A549 (cell line): ENCODE data around the gene MYOM1. TPM values are rescaled to one million over a fixed set of nuclear protein-coding genes. Genes with fewer than 3 reads are reported as not detected.

Experiments used
- ATAC-seq, 2 experiments: fragments of 200-7000 bp in 1 of 2; fragments of >200 bp in 1 of 2; cut with Nextera tagmentation in 1 of 2; cut with Tn5 transposase in 1 of 2; 3 replicates each; pipeline versions ENCODE4 v1.8.0 to v1.9.1; 2018 to 2020; ENCODE audit warnings: mild to moderate bottlenecking in 1 of 2, moderate library complexity in 1 of 2
- CTCF ChIA-PET: fragments of 300-600 bp; sonication (Branson Sonifier 250); formaldehyde crosslinking; extraction: SDS; loops from one replicate; lab custom pipeline; 2021; ENCODE audit warnings: antibody characterized with exemption, inconsistent platforms; lab: Yijun Ruan, JAX
- POLR2A ChIA-PET: fragments of 350-600 bp; formaldehyde crosslinking; extraction: SDS; loops from one replicate; lab custom pipeline; 2021; ENCODE audit warnings: antibody characterized with exemption, inconsistent platforms; lab: Yijun Ruan, JAX
- DNase-seq, 2 experiments: peaks; one replicate each; pipeline versions ENCODE4 v3.0.0 to v3.0.0-alpha.2; 2011 to 2016; ENCODE audit warnings: low read depth in 1 of 2, low spot score in 1 of 2
- FAIRE-seq: peaks from 2 replicates; lab custom pipeline; 2011; peaks lifted over from hg19 to GRCh38; lab: Jason Lieb, UNC
- H3K27ac ChIP-seq, 2 experiments: fragments of >200 bp; sonication (Bioruptor Twin); formaldehyde crosslinking; 3 replicates each; pipeline ENCODE4 v1.5.1; 2016 to 2017
- H3K4me1 ChIP-seq: fragments of >200 bp; sonication (Bioruptor Twin); formaldehyde crosslinking; 3 replicates; pipeline ENCODE4 v1.6.1; 2016
- H3K4me2 ChIP-seq: fragments of >200 bp; sonication (Bioruptor Twin); formaldehyde crosslinking; 3 replicates; pipeline ENCODE4 v1.6.1; 2016
- H3K4me3 ChIP-seq: fragments of >200 bp; sonication (Bioruptor Twin); formaldehyde crosslinking; 3 replicates; pipeline ENCODE4 v1.5.1; 2016
- H3K9me3 ChIP-seq: fragments of >200 bp; sonication (Bioruptor Twin); formaldehyde crosslinking; 3 replicates; pipeline ENCODE4 v1.6.1; 2016
- CBX2 ChIP-seq: fragments of 200-600 bp; sonication (generic); IDR thresholded peaks from 2 replicates; pipeline ENCODE4 v1.6.1; 2016; ENCODE audit warnings: low read depth, mild to moderate bottlenecking, borderline replicate concordance
- CEBPB ChIP-seq, 2 experiments: fragments of >200 bp in 1 of 2; sonication (Bioruptor Twin) in 1 of 2; formaldehyde crosslinking in 1 of 2; IDR thresholded peaks; 2 replicates each; pipeline ENCODE4 v1.6.1; 2012 to 2016
- EHF ChIP-seq: fragments of 250-450 bp; sonication (Bioruptor Pico); IDR thresholded peaks from 2 replicates; pipeline ENCODE4 v1.5.0; 2020; ENCODE audit warnings: mild to moderate bottlenecking
- EHMT2 ChIP-seq: fragments of 200-600 bp; sonication (generic); IDR thresholded peaks from 2 replicates; pipeline ENCODE4 v1.6.1; 2016; ENCODE audit warnings: antibody characterized with exemption, low read depth, mild to moderate bottlenecking, moderate library complexity
- EP300 ChIP-seq, 2 experiments: fragments of >200 bp; sonication (Bioruptor Twin); formaldehyde crosslinking; IDR thresholded peaks; 2 replicates in 1 of 2; 3 replicates in 1 of 2; pipeline ENCODE4 v1.6.1; 2016 to 2017
- FOSB ChIP-seq: fragments of 250-450 bp; sonication (Bioruptor Pico); IDR thresholded peaks from 2 replicates; pipeline ENCODE4 v1.5.0; 2020; ENCODE audit warnings: mild to moderate bottlenecking, moderate library complexity
- HEYL ChIP-seq: fragments of 250-450 bp; sonication (Bioruptor Pico); IDR thresholded peaks from 2 replicates; pipeline ENCODE4 v1.8.0; 2021; ENCODE audit warnings: mild to moderate bottlenecking, moderate library complexity
- HOXB13 ChIP-seq: fragments of 250-450 bp; sonication (Bioruptor Pico); IDR thresholded peaks from 2 replicates; pipeline ENCODE4 v1.5.0; 2020; ENCODE audit warnings: low read depth, mild to moderate bottlenecking, moderate library complexity
- KDM1A ChIP-seq: fragments of 200-600 bp; sonication (generic); IDR thresholded peaks from 2 replicates; pipeline ENCODE4 v1.6.1; 2016; ENCODE audit warnings: low read depth, mild to moderate bottlenecking
- KDM5A ChIP-seq: fragments of 200-600 bp; sonication (generic); IDR thresholded peaks from 2 replicates; pipeline ENCODE4 v1.6.1; 2016; ENCODE audit warnings: antibody characterized with exemption, mild to moderate bottlenecking
- MAFK ChIP-seq: fragments of 450-650 bp; IDR thresholded peaks from 2 replicates; pipeline ENCODE4 v1.6.1; 2014; ENCODE audit not compliant: partially characterized antibody
- MAZ ChIP-seq: fragments of 150-350 bp; IDR thresholded peaks from 2 replicates; pipeline ENCODE4 v1.6.1; 2014; ENCODE audit warnings: antibody characterized with exemption, low read depth, low read length, borderline replicate concordance
- NFE2L2 ChIP-seq: fragments of 150-350 bp; conservative IDR thresholded peaks from 2 replicates; pipeline ENCODE4 v1.6.1; 2014; ENCODE audit warnings: low read length
- NPAS2 ChIP-seq: fragments of 250-450 bp; sonication (Bioruptor Pico); IDR thresholded peaks from 2 replicates; pipeline ENCODE4 v1.8.0; 2022; ENCODE audit warnings: mild to moderate bottlenecking, moderate library complexity, borderline replicate concordance
- NR3C1 ChIP-seq: fragments of >200 bp; sonication (Bioruptor Twin); formaldehyde crosslinking; IDR thresholded peaks from 3 replicates; pipeline ENCODE4 v1.6.1; 2017
- PHF8 ChIP-seq: fragments of 200-600 bp; sonication (generic); IDR thresholded peaks from 2 replicates; pipeline ENCODE4 v1.6.1; 2016; ENCODE audit warnings: low read depth, mild to moderate bottlenecking, antibody characterized with exemption, moderate library complexity, borderline replicate concordance
- POLR2AphosphoS2 ChIP-seq: conservative IDR thresholded peaks from 2 replicates; pipeline ENCODE4 v1.6.1; 2012; ENCODE audit warnings: low read length, improper control_type of control experiment, inconsistent platforms
- RAD21 ChIP-seq, 2 experiments: fragments of >200 bp in 1 of 2; sonication (Bioruptor Twin) in 1 of 2; formaldehyde crosslinking in 1 of 2; IDR thresholded peaks in 1 of 2; conservative IDR thresholded peaks in 1 of 2; 2 replicates in 1 of 2; 3 replicates in 1 of 2; pipeline ENCODE4 v1.6.1; 2012 to 2018; ENCODE audit warnings: inconsistent platforms in 1 of 2
- RARB ChIP-seq: fragments of 250-450 bp; sonication (Bioruptor Pico); IDR thresholded peaks from 2 replicates; pipeline ENCODE4 v1.8.0; 2021; ENCODE audit warnings: mild to moderate bottlenecking, moderate library complexity
- SREBF2 ChIP-seq: fragments of 450-650 bp; IDR thresholded peaks from 2 replicates; pipeline ENCODE4 v1.6.1; 2014; ENCODE audit warnings: mild to moderate bottlenecking, moderate library complexity
- TP53 ChIP-seq: fragments of 250-450 bp; sonication (Bioruptor Pico); IDR thresholded peaks from 2 replicates; pipeline ENCODE4 v1.5.0; 2021; ENCODE audit warnings: mild to moderate bottlenecking, moderate library complexity
- ZC3H11A ChIP-seq: fragments of 450-650 bp; IDR thresholded peaks from 2 replicates; pipeline ENCODE4 v1.6.1; 2014; ENCODE audit warnings: antibody characterized with exemption, mild to moderate bottlenecking
- ZSCAN20 ChIP-seq: fragments of 250-450 bp; sonication (Bioruptor Pico); IDR thresholded peaks from 2 replicates; pipeline ENCODE4 v1.8.0; 2022; ENCODE audit warnings: mild to moderate bottlenecking, moderate library complexity
- WGBS: methylation state at CpG from one replicate; pipeline ENCODE4 v1.1.6; 2017; ENCODE audit errors: missing lambda C conversion rate; 5-methylcytosine and 5-hydroxymethylcytosine counted together
- polyA plus RNA-seq, 4 experiments: library from polyadenylated mRNA; depleted of rRNA in 3 of 4; stranded (reverse); fragments of >200 nt; fragmentation: RNase III in 1 of 4; extraction: RNeasy Plus Mini Kit Qiagen cat#74134 plus additional on column Dnase treatment in 1 of 4; gene quantifications; 2 replicates in 3 of 4; 3 replicates in 1 of 4; pipeline ENCODE4 v1.2.3, GENCODE V29; 2011 to 2017
- TF ChIP-seq, protein P1 (sequence below): fragments of >200 bp; sonication (Bioruptor Twin); formaldehyde crosslinking; IDR thresholded peaks from 3 replicates; pipeline ENCODE4 v1.5.1; 2016
- TF ChIP-seq, protein P2 (sequence below): fragments of 250-450 bp; sonication (Bioruptor Pico); IDR thresholded peaks from 2 replicates; pipeline ENCODE4 v1.5.0; 2021; ENCODE audit warnings: mild to moderate bottlenecking, moderate library complexity, borderline replicate concordance
- TF ChIP-seq, protein P3 (sequence below): fragments of 450-650 bp; IDR thresholded peaks from 2 replicates; pipeline ENCODE4 v1.6.1; 2014; ENCODE audit warnings: antibody characterized with exemption

The MYOM1 gene
- polyA plus RNA-seq, 2 of the 4 experiments (the other 2 are of a cell fraction): 0.18 to 0.30 TPM

DNA sequence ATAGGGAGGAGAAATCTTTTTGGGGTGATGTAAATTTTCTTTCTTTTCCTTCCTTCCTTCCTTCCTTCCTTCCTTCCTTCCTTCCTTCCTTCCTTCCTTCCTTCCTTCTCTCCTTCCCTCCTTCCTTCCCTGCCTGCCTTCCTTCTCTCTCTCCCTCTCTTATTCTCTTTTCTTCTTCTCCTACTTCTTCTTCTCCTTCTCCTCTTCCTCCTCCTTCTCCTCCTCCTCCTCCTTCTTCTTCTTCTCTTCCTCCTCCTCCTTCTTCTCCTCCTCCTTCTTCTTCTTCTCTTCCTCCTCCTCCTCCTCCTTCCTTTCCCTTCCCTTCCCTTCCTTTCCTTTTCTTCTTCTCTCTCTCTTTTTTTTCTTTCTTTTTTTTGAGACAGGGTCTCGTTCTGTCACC lies 59.9 kb downstream of the MYOM1 start:
- no peaks in the 10 kb centered on the region for H3K4me1 ChIP-seq
- H3K4me3 ChIP-seq: no peak overlapping the region
- no peak overlapping the region for H3K27ac ChIP-seq
- DNase-seq: no peak
- H3K9me3 ChIP-seq: no peaks in the 10 kb centered on the region
- ChIA-PET CTCF (no interaction called here), POLR2A (no interaction called here)
- no peak for TF ChIP-seq KDM1A
- TF ChIP-seq, protein P1, sequence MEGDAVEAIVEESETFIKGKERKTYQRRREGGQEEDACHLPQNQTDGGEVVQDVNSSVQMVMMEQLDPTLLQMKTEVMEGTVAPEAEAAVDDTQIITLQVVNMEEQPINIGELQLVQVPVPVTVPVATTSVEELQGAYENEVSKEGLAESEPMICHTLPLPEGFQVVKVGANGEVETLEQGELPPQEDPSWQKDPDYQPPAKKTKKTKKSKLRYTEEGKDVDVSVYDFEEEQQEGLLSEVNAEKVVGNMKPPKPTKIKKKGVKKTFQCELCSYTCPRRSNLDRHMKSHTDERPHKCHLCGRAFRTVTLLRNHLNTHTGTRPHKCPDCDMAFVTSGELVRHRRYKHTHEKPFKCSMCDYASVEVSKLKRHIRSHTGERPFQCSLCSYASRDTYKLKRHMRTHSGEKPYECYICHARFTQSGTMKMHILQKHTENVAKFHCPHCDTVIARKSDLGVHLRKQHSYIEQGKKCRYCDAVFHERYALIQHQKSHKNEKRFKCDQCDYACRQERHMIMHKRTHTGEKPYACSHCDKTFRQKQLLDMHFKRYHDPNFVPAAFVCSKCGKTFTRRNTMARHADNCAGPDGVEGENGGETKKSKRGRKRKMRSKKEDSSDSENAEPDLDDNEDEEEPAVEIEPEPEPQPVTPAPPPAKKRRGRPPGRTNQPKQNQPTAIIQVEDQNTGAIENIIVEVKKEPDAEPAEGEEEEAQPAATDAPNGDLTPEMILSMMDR: no peak
- TF ChIP-seq EHF: no peak
- TF ChIP-seq RAD21 (conservative IDR thresholded peaks at IDR 0.05 in 1 of 2, IDR thresholded peaks at IDR 0.05 in 1 of 2): no peak
- TF ChIP-seq MAFK: no peak
- TF ChIP-seq SREBF2: no peak
- TF ChIP-seq HOXB13: no peak
- no peak for TF ChIP-seq TP53 (CRISPR knock-in tag)
- no peak for TF ChIP-seq NPAS2 (CRISPR knock-in tag)
- TF ChIP-seq, protein P2, sequence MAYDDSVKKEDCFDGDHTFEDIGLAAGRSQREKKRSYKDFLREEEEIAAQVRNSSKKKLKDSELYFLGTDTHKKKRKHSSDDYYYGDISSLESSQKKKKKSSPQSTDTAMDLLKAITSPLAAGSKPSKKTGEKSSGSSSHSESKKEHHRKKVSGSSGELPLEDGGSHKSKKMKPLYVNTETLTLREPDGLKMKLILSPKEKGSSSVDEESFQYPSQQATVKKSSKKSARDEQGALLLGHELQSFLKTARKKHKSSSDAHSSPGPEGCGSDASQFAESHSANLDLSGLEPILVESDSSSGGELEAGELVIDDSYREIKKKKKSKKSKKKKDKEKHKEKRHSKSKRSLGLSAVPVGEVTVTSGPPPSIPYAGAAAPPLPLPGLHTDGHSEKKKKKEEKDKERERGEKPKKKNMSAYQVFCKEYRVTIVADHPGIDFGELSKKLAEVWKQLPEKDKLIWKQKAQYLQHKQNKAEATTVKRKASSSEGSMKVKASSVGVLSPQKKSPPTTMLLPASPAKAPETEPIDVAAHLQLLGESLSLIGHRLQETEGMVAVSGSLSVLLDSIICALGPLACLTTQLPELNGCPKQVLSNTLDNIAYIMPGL (CRISPR knock-in tag): no peak
- no peak for TF ChIP-seq CEBPB (IDR thresholded peaks at IDR 0.05)
- no peak for TF ChIP-seq KDM5A
- no peak overlapping the region for H3K4me2 ChIP-seq
- WGBS: 56% methylated on average over 1 of the region's 1 CpG
- no peak for ATAC-seq
- no peak for FAIRE-seq

DNA sequence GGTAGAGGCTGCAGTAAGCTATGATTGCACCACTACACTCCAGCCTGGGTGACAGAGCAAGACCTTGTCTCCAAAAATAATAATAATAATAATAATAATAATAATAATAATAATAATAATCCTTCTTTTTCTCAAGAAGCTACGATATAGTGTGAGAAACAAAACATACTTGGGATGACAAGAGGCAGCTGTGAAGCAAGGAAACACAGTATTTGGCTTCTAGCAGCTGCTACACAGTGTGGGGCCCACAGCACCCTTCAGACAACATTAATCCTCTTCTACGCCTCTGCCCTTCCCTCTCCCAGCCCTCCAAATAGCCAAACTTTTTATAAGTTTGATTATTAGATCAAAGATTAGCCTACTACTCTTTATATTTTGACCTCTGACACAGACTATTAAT lies 62.2 kb downstream of the MYOM1 start:
- peaks cover 10% of the 10 kb centered on the region; the same call in 1 of the 3 replicates for H3K4me1 ChIP-seq
- TF ChIP-seq HOXB13: no peak
- TF ChIP-seq POLR2AphosphoS2: no peak
- TF ChIP-seq MAFK: no peak
- no peak for TF ChIP-seq MAZ
- TF ChIP-seq CBX2: no peak
- TF ChIP-seq NFE2L2: no peak
- TF ChIP-seq NR3C1: no peak
- TF ChIP-seq ZC3H11A: no peak
- TF ChIP-seq, all 56 proteins: peak for 0
- no peak for FAIRE-seq
- no peak for ATAC-seq
- no peaks in the 10 kb centered on the region for H3K9me3 ChIP-seq
- DNase-seq: no peak
- H3K4me2 ChIP-seq: no peak overlapping the region
- no peak overlapping the region for H3K27ac ChIP-seq
- ChIA-PET CTCF (interaction anchor here (1.1 kb wide), 2 partner anchors 29 to 61 kb away, joined by 3 read pairs; no protein-coding TSS in a partner anchor), POLR2A (no interaction called here)
- H3K4me3 ChIP-seq: no peak overlapping the region
- WGBS: 83% methylated on average over 2 of the region's 2 CpGs

DNA sequence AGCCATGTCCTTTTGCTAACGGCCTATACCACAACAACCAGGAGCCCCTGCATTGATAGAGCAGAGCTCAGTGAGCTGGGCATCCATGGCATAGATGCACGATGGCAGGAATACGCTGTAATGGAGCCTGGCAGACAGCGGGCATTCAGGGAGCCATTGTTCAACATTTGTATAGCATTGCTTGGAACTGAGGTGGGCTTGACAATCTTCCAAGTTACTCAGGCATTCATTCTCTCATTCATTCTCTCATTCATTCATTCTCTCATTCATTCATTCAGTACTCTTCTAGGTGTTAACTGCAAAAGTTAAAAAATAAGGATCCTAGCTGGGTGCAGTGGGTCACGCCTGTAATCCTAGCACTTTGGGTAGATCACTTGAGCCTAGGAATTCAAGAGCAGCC lies 62.7 kb downstream of the MYOM1 start:
- Histone ChIP-seq H3K27ac (no peak overlapping the region), H3K4me2 (no peak overlapping the region), H3K4me1 (peaks cover 10% of the 10 kb centered on the region; the same call in 1 of the 3 replicates), H3K9me3 (no peaks in the 10 kb centered on the region), H3K4me3 (no peak overlapping the region)
- ATAC-seq: no peak
- FAIRE-seq: no peak
- DNase-seq: no peak
- WGBS: 82% methylated on average over 5 of the region's 5 CpGs
- ChIA-PET POLR2A (no interaction called here), CTCF (interaction anchor here (1.1 kb wide), 2 partner anchors 60 to 88 kb away, joined by 3 read pairs; no protein-coding TSS in a partner anchor)
- TF ChIP-seq EHMT2 (no peak), EP300 (IDR thresholded peaks at IDR 0.05) (no peak), ZSCAN20 (CRISPR knock-in tag) (no peak), MAZ (no peak), PHF8 (no peak), RARB (no peak), NR3C1 (no peak), HOXB13 (no peak), FOSB (no peak), NFE2L2 (no peak), HEYL (CRISPR knock-in tag) (no peak), MAFK (no peak)
- TF ChIP-seq, protein P1: no peak
- TF ChIP-seq, protein P3, sequence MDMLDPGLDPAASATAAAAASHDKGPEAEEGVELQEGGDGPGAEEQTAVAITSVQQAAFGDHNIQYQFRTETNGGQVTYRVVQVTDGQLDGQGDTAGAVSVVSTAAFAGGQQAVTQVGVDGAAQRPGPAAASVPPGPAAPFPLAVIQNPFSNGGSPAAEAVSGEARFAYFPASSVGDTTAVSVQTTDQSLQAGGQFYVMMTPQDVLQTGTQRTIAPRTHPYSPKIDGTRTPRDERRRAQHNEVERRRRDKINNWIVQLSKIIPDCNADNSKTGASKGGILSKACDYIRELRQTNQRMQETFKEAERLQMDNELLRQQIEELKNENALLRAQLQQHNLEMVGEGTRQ: no peak
- TF ChIP-seq, protein P2 (CRISPR knock-in tag): no peak
